ENCODE data around the gene RPL29. TPM values are rescaled to one million over a fixed set of nuclear protein-coding genes. Genes with fewer than 3 reads are reported as not detected.

The RPL29 gene
- total RNA-seq, 1 experiment from 2014 or later, result 995 TPM

- POLR2A ChIA-PET, result no interaction called here
- no TSS peak for BruUV-seq (replicated peaks)
- H3K36me3 ChIP-seq (ENCODE audit: control insufficient read depth, insufficient read depth, low read length), result no peaks in the 10 kb centered on the region
- intact Hi-C loops (cut with micrococcal nuclease; ENCODE audit: unreplicated experiment), result no loop called here
- TF ChIP-seq CTCF (IDR thresholded peaks at IDR 0.05; ENCODE audit: insufficient read depth in 1 of 2, low read depth in 1 of 2, low read length in 1 of 2, severe bottlenecking in 1 of 2, unreplicated experiment in 1 of 2), result no peak
- Mint-ChIP-seq H3K27ac (ENCODE audit: unreplicated experiment) (no peak overlapping the region), H3K36me3 (ENCODE audit: insufficient read depth, unreplicated experiment) (peaks cover 6% of the 10 kb centered on the region), H3K27me3 (ENCODE audit: insufficient read depth, unreplicated experiment) (no peaks in the 10 kb centered on the region), H3K4me3 (ENCODE audit: unreplicated experiment) (no peak overlapping the region), H3K4me1 (ENCODE audit: low read depth, unreplicated experiment) (peaks cover 4% of the 10 kb centered on the region), H3K9me3 (ENCODE audit: unreplicated experiment) (no peaks in the 10 kb centered on the region)
- no peaks in the 10 kb centered on the region for H3K4me1 ChIP-seq
- H3K27me3 ChIP-seq (replicated peaks; ENCODE audit: control insufficient read depth, insufficient read depth, low read length), result no peaks in the 10 kb centered on the region
- no peak for DNase-seq
- H3K4me3 ChIP-seq (ENCODE audit: low read depth, low read length), result no peak overlapping the region
- CTCF ChIA-PET, result no interaction called here
- H3K9me3 ChIP-seq, result no peaks in the 10 kb centered on the region
Measured at GRCh38 chr3:51960386-51960785, 35.3 kb downstream of the RPL29 start.

DNA sequence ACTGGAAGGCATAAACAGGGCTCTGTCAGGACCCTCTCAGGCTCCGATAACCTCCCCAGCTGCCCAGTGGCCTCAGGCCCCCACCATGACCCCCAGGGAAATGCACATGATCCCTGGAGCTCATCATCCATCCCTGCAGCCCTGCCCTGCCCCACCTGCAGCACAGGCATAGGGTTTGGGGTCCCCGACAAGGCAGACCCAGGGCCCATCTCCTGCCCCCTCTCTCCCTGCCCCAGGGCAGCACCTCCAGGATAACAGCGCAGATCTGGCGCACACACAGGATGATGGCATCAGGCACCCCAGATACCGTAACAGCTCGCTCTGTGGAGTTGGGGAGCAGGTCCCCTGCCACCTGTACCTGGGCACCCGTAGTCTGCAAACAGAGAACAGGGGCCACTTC, 36.0 kb downstream of the RPL29 start:
- ChIA-PET POLR2A (no interaction called here), CTCF (no interaction called here)
- Histone ChIP-seq H3K36me3 (ENCODE audit: control insufficient read depth, insufficient read depth, low read length) (no peaks in the 10 kb centered on the region), H3K4me1 (no peaks in the 10 kb centered on the region), H3K27me3 (replicated peaks; ENCODE audit: control insufficient read depth, insufficient read depth, low read length) (no peaks in the 10 kb centered on the region), H3K9me3 (no peaks in the 10 kb centered on the region), H3K4me3 (ENCODE audit: low read depth, low read length) (no peak overlapping the region)
- Mint-ChIP-seq H3K9me3 (ENCODE audit: unreplicated experiment) (no peaks in the 10 kb centered on the region), H3K27ac (ENCODE audit: unreplicated experiment) (no peak overlapping the region), H3K27me3 (ENCODE audit: insufficient read depth, unreplicated experiment) (no peaks in the 10 kb centered on the region), H3K4me1 (ENCODE audit: low read depth, unreplicated experiment) (no peaks in the 10 kb centered on the region), H3K4me3 (ENCODE audit: unreplicated experiment) (no peak overlapping the region), H3K36me3 (ENCODE audit: insufficient read depth, unreplicated experiment) (peaks cover 1% of the 10 kb centered on the region)
- BruUV-seq (replicated peaks), result no TSS peak
- intact Hi-C loops (cut with micrococcal nuclease; ENCODE audit: unreplicated experiment), result no loop called here
- TF ChIP-seq CTCF (IDR thresholded peaks at IDR 0.05; ENCODE audit: insufficient read depth in 1 of 2, low read depth in 1 of 2, low read length in 1 of 2, severe bottlenecking in 1 of 2, unreplicated experiment in 1 of 2), result no peak
- DNase-seq, result no peak

- no peaks in the 10 kb centered on the region for H3K9me3 ChIP-seq
- H3K4me3 ChIP-seq (ENCODE audit: low read depth, low read length), result no peak overlapping the region
- Mint-ChIP-seq H3K4me3 (ENCODE audit: unreplicated experiment) (no peak overlapping the region), H3K4me1 (ENCODE audit: low read depth, unreplicated experiment) (no peaks in the 10 kb centered on the region), H3K9me3 (ENCODE audit: unreplicated experiment) (no peaks in the 10 kb centered on the region), H3K27ac (ENCODE audit: unreplicated experiment) (no peak overlapping the region), H3K27me3 (ENCODE audit: insufficient read depth, unreplicated experiment) (no peaks in the 10 kb centered on the region), H3K36me3 (ENCODE audit: insufficient read depth, unreplicated experiment) (no peaks in the 10 kb centered on the region)
- CTCF ChIA-PET, result no interaction called here
- intact Hi-C loops (cut with micrococcal nuclease; ENCODE audit: unreplicated experiment), result no loop called here
- no peaks in the 10 kb centered on the region for H3K4me1 ChIP-seq
- no peak for TF ChIP-seq CTCF (IDR thresholded peaks at IDR 0.05; ENCODE audit: insufficient read depth in 1 of 2, low read depth in 1 of 2, low read length in 1 of 2, severe bottlenecking in 1 of 2, unreplicated experiment in 1 of 2)
- BruUV-seq (replicated peaks), result no TSS peak
- no peaks in the 10 kb centered on the region for H3K36me3 ChIP-seq (ENCODE audit: control insufficient read depth, insufficient read depth, low read length)
- no peak for DNase-seq
- POLR2A ChIA-PET, result no interaction called here
- H3K27me3 ChIP-seq (replicated peaks; ENCODE audit: control insufficient read depth, insufficient read depth, low read length), result no peaks in the 10 kb centered on the region
Measured at GRCh38 chr3:51958603-51959521, 36.8 kb downstream of the RPL29 start.
